Liver (tissue), 3 donors: ENCODE data around the gene MLF1.

Source experiments
- RAD21 ChIP-seq, 2 donors: IDR thresholded peaks; 2 replicates each; pipeline ENCODE4 v1.6.1; 2016; ENCODE audit warnings: antibody characterized with exemption in 2 of 2, mild to moderate bottlenecking in 2 of 2
- RXRA ChIP-seq, 2 donors: IDR thresholded peaks; 2 replicates each; pipeline ENCODE4 v1.6.1; 2017 to 2018; ENCODE audit warnings: antibody characterized with exemption in 2 of 2, mild to moderate bottlenecking in 1 of 2
- YY1 ChIP-seq: IDR thresholded peaks from 2 replicates; pipeline ENCODE4 v1.6.1; 2016; ENCODE audit warnings: antibody characterized with exemption, mild to moderate bottlenecking
- TF ChIP-seq, protein P1 (sequence below): fragments of 150-350 bp; IDR thresholded peaks from 2 replicates; pipeline ENCODE4 v1.5.1; 2017; ENCODE audit warnings: improper control_type of control experiment, low read depth, low read length; ENCODE audit not compliant: missing input control
- TF ChIP-seq, protein P2 (sequence below): IDR thresholded peaks from 2 replicates; pipeline ENCODE4 v1.6.1; 2016; ENCODE audit warnings: antibody characterized with exemption
- donor health status: healthy.
- donor health status: healthy.

DNA sequence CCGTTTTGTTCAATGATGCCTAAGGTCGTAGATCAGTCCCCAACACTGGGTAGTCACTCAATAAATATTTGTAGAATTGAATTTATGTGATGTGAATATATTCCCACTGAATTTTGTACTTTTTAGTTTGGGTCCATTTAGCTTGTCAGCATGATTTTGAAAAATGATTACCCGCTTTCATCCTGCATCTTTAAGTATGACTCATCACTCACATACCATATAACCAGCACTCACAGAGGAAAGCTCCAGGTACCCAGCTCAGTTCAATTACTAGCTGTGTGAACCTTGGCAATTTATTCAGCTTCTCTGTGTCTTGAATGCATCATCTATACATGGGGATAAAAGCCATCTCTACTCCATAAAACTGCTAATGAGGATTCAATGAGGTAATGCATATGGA is 2.2 kb upstream of the MLF1 start:
- TF ChIP-seq, protein P1, sequence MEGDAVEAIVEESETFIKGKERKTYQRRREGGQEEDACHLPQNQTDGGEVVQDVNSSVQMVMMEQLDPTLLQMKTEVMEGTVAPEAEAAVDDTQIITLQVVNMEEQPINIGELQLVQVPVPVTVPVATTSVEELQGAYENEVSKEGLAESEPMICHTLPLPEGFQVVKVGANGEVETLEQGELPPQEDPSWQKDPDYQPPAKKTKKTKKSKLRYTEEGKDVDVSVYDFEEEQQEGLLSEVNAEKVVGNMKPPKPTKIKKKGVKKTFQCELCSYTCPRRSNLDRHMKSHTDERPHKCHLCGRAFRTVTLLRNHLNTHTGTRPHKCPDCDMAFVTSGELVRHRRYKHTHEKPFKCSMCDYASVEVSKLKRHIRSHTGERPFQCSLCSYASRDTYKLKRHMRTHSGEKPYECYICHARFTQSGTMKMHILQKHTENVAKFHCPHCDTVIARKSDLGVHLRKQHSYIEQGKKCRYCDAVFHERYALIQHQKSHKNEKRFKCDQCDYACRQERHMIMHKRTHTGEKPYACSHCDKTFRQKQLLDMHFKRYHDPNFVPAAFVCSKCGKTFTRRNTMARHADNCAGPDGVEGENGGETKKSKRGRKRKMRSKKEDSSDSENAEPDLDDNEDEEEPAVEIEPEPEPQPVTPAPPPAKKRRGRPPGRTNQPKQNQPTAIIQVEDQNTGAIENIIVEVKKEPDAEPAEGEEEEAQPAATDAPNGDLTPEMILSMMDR, result no peak
- no peak for TF ChIP-seq RAD21 (IDR thresholded peaks at IDR 0.05)
- TF ChIP-seq RXRA (IDR thresholded peaks at IDR 0.05), result no peak
- TF ChIP-seq YY1, result no peak
- TF ChIP-seq, protein P2, sequence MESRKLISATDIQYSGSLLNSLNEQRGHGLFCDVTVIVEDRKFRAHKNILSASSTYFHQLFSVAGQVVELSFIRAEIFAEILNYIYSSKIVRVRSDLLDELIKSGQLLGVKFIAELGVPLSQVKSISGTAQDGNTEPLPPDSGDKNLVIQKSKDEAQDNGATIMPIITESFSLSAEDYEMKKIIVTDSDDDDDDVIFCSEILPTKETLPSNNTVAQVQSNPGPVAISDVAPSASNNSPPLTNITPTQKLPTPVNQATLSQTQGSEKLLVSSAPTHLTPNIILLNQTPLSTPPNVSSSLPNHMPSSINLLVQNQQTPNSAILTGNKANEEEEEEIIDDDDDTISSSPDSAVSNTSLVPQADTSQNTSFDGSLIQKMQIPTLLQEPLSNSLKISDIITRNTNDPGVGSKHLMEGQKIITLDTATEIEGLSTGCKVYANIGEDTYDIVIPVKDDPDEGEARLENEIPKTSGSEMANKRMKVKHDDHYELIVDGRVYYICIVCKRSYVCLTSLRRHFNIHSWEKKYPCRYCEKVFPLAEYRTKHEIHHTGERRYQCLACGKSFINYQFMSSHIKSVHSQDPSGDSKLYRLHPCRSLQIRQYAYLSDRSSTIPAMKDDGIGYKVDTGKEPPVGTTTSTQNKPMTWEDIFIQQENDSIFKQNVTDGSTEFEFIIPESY, result no peak
